ENCODE data around the gene PRICKLE3. TPM values are rescaled to one million over a fixed set of nuclear protein-coding genes. Genes with fewer than 3 reads are reported as not detected.

The PRICKLE3 gene
- total RNA-seq, 2 experiments from 2014 or later: 18.4 to 19.4 TPM

DNA sequence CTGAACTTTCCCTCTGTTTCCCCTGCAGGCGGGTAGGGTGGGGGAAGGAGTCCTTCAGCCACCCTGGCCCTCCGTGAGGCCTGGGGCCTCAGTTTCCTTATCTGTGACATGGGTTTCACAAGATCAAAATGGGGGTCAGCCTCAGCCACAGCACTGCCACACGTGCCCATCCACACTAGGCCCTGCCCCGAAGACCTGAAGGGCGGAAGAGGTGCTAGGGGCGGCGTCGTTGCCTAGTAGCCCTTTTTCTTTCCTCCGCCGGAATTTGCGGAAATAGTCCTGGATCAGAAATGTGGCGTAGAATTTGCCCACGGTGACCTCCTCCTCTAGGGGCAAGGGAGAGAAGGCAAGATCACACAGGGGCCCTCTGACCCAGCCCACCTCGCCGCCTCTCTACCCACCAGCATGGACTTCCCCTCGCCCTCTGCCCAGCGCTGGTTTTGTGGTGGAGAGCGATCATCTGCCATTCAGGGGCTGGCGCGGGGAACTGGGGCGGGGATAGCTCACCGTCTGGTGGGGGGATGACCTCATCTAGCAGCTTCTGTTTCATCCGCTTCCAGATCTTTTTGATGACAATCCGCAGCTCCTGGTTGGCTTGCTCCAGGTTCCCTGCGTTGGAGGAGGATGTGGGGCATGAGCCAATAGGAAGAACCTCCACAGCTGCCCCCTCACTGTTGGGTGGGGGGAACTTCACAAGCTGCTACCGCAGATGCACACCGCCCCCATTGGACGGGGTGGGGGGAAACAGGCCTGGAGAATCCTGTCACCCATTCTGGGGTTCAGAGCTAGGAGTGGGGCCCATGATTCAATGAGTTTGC is 23.5 kb upstream of the PRICKLE3 start:
- CTCF ChIA-PET: no interaction called here
- POLR2A ChIA-PET: no interaction called here

- ChIA-PET CTCF (no interaction called here), POLR2A (no interaction called here)
Measured at GRCh38 chrX:49208399-49208798, 22.2 kb upstream of the PRICKLE3 start.

DNA sequence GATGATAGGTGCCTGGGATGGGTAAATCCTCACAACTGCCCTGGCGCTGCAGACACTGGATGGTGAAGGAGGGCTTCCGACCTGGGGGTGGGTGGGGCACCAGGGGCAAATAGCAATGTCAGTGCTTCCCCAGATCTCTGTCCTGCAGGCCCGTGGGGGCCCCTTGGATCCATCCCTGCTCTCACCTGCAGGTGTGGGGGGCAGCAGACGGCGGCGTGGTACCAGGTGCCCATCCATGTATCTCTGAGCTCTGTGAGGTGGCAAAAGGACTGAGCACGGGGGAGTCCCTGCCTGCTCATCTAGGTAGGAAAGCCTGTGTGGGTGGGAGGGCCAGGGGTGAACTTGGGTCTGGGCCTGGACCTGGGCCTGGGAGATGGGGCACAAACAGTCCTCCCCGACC is 20.4 kb upstream of the PRICKLE3 start:
- POLR2A ChIA-PET: no interaction called here
- CTCF ChIA-PET: no interaction called here

DNA sequence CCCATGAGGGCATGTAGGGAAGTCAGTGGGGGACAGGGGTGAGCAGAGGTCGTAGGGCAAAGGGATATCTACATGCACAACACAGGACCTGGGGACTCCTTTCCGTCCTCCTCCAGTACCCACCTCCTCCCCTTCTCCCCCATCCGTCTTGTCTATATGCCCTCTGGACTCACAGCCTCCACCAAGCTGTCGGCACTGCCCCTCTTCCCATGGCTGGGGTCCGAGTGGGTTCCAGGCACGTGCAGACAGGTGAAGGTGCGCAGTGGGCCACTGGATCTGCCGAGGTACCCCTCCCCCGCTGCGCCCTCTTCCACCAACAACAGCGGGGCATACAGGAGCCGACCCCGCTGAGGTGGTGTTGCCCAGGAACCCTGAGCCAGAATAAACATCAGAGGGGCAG is 19.3 kb upstream of the PRICKLE3 start:
- POLR2A ChIA-PET: no interaction called here

DNA sequence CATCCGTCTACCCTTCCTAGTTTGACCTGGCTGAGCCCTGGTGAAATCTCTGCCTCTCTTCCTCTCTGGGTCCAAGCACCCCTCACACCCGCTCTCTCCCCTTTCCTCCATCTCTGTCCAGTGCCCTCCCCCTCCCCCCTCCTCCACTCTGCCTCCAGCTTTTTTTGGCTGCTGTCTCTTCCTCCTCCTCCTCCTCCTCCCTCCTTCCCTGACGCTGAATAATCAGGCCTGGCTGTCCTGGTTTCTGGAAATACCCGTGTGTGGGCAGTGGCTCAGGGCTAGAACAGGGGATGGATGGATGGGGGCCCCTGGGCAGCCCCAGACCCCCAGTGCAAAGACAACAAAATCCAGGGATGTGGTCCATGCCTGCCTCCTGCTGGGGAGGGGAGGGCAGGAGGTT is 18.5 kb upstream of the PRICKLE3 start:
- ChIA-PET POLR2A (no interaction called here), CTCF (no interaction called here)

More for the DNA sequence above, 19.3 kb upstream of the PRICKLE3 start:
- CTCF ChIA-PET: no interaction called here

GRCh38 chrX:49204017-49204416 is 17.8 kb upstream of the PRICKLE3 start:
- POLR2A ChIA-PET: no interaction called here

DNA sequence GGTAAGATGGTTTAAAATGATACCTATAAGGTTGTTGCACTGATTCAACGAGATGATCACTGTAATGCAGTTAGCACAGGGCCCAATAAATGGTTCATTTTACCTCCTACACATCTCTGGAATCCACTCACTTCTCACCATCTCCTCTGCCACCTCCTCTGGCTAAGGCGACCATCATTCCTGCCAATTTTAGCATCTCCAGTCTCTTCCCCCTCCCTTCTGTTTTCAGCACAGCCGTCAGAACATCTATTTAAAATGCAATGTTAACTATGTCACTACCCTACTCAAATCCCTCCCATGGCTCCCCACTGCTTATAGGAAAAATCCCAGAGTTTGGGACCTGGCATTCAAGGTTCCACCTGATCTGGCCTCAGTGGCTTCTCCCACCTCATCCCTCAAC is 17.4 kb upstream of the PRICKLE3 start:
- CTCF ChIA-PET: no interaction called here
- POLR2A ChIA-PET: no interaction called here

More at GRCh38 chrX:49204017-49204416, 17.8 kb upstream of the PRICKLE3 start:
- CTCF ChIA-PET: no interaction called here

- CTCF ChIA-PET: interaction anchor here (0.7 kb wide), 1 partner anchor 89 kb away, joined by 3 read pairs; no protein-coding TSS in a partner anchor
- POLR2A ChIA-PET: no interaction called here
Measured at GRCh38 chrX:49202022-49202421, 15.8 kb upstream of the PRICKLE3 start.

GRCh38 chrX:49199906-49200771 is 14.0 kb upstream of the PRICKLE3 start, which contains the start of gene SYP:
TSS of gene SYP (minus strand) at chrX:49200193. CDS start at chrX:49200186, 7 bp downstream.
- ChIA-PET POLR2A (interaction anchor here (0.7 kb wide), 1 partner anchor 48 kb away, joined by 3 read pairs; no protein-coding TSS in a partner anchor), CTCF (no interaction called here)

GRCh38 chrX:49199315-49199595 is 13.1 kb upstream of the PRICKLE3 start:
- POLR2A ChIA-PET: no interaction called here
- CTCF ChIA-PET: no interaction called here

GRCh38 chrX:49198540-49199314 is 12.6 kb upstream of the PRICKLE3 start:
- CTCF ChIA-PET: no interaction called here

GRCh38 chrX:49197543-49198087 is 11.4 kb upstream of the PRICKLE3 start:
- POLR2A ChIA-PET: no interaction called here

More at GRCh38 chrX:49198540-49199314, 12.6 kb upstream of the PRICKLE3 start:
- POLR2A ChIA-PET: no interaction called here

GRCh38 chrX:49193542-49193964 is 7.4 kb upstream of the PRICKLE3 start:
- POLR2A ChIA-PET: no interaction called here
- CTCF ChIA-PET: interaction anchor here (0.7 to 2.1 kb wide), 4 partner anchors 26 to 82 kb away, joined by 3 to 6 read pairs (median 4); no protein-coding TSS in a partner anchor

More at GRCh38 chrX:49197543-49198087, 11.4 kb upstream of the PRICKLE3 start:
- CTCF ChIA-PET: no interaction called here

DNA sequence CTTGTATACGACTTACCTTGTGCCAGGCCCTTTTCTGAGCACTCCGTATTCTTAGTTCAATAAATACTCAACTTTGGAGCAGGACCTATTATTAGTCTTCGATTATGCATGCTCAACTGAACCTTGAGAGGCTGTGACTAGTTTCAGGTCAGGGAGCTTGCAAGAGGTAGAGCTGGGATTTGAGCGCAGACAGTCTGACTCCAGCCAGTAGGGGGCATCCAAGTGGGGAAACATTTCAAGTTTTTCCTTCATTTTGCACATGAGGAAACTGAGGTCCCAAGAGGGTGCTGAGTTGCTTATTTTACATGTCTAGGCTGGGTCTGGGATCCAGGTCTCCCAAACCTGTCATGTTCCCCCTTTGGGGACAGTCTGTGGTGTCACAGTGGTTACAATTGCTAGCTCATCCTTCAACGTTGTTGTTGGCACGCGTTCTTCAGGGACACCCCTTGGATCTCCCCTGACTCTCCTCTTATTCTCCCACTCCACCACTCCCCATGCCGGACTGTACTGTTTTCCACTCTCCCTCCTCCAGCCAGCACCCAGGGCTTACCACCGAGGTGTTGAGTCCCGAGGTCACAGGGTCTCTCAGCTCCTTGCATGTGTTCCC is 6.7 kb upstream of the PRICKLE3 start:
- ChIA-PET POLR2A (no interaction called here), CTCF (interaction anchor here (0.7 to 2.1 kb wide), 6 partner anchors 18 to 82 kb away, joined by 3 to 6 read pairs (median 4); partner anchors contain the start of gene CCDC22)

DNA sequence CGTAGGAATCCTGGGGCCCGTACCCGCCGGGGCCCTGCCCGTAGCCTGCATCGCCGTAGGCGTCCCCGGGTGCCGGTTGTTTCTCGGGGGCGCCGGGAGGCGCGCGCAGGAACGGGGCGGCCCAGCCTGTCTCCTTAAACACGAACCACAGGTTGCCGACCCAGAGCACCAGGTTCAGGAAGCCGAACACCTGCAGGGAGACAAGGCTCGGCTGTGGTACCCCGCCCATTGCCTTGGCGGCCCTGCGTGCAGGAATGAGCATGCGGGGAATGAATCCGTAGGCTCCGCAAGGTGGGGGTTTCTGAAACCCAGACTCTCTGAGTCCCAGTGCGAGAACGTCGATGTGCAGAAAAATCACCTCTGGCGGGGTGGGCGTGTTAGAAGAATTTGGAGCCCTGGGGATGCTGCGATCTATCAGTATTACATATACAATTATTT is 5.4 kb upstream of the PRICKLE3 start:
- ChIA-PET POLR2A (no interaction called here), CTCF (interaction anchor here (1.4 to 2.1 kb wide), 3 partner anchors 17 to 81 kb away, joined by 4 to 6 read pairs (median 5); no protein-coding TSS in a partner anchor)

- POLR2A ChIA-PET: interaction anchor here (1.0 to 1.3 kb wide), 3 partner anchors 18 to 652 kb away, joined by 4 to 6 read pairs (median 4); partner anchors contain the start of gene TBC1D25
- CTCF ChIA-PET: interaction anchor here (1.9 kb wide), 1 partner anchor 35 kb away, joined by 6 read pairs; no protein-coding TSS in a partner anchor
Measured at GRCh38 chrX:49190821-49191573, 4.8 kb upstream of the PRICKLE3 start.

DNA sequence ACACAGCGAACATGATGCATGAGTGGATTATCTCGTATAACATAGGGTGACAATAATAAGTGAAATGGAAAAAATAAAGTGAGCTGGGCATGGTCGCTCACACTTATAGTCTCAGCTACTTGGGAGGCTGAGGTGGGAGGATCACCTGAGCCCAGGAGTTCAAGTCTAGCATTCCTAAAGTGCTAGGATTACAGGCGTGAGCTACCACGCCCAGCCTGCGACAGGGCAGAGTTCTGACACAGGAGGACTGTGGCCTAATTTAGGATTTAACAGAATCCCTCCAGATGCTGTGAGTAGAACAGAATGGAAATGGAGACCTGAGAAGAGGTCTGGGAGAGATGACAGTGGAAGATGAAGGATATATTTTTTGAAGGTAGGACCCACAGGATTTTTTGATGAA is 3.4 kb upstream of the PRICKLE3 start:
- ChIA-PET CTCF (interaction anchor here (0.8 kb wide), 1 partner anchor 42 kb away, joined by 3 read pairs; no protein-coding TSS in a partner anchor), POLR2A (no interaction called here)

DNA sequence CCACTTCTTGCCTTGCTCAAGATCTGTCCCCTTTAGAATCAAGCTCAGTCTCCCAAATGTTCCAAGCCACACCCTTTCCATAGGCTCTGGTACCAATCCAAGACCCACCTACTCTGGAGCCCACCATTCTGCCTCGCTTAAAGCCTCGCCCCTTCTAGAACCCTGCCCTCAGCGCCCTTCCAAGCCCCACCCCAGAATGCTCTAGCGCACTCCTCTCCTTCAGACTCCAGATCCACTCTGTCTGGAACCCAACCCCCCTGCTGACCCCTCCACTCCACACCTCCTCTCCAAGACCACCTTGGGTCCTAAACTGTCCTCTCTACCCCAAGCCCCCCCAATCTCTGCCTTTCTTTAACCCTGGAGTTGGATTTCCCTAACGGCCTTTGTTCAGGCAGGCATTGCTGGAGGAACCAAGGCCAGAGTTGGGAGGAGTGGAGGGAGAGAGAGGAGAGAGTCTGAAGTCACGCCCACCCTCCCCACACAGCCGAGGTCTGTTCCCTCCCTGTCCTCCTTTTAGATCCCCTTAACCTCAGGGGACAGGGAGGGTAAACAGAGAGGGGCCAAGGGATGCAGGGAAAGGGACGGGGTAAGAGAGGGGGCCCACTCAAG is 2.4 kb upstream of the PRICKLE3 start:
- ChIA-PET CTCF (interaction anchor here (0.7 kb wide), 1 partner anchor 103 kb away, joined by 3 read pairs; no protein-coding TSS in a partner anchor), POLR2A (no interaction called here)
